GM13976 (cell line): ENCODE measurements around the gene CERS6.

ENCODE experiments used
- DNase-seq: peaks from one replicate; pipeline ENCODE4 v3.0.0; 2012; ENCODE audit warnings: low spot score
- in situ Hi-C: fragments of 300-500 bp; cut with MboI; formaldehyde crosslinking; loops from one replicate; pipeline ENCODE4 v1.12.0; 2022; ENCODE audit warnings: low sequenced_read_pairs, mixed read lengths, inconsistent platforms; ENCODE audit not compliant: unreplicated experiment
- TF ChIP-seq, protein P1 (sequence below): IDR thresholded peaks from 2 replicates; pipeline ENCODE4 v1.5.1; 2012; ENCODE audit warnings: borderline replicate concordance, mild to moderate bottlenecking; ENCODE audit not compliant: insufficient read depth; ENCODE audit errors: extremely low read depth, missing control alignments, control extremely low read depth

Gene CERS6

DNA sequence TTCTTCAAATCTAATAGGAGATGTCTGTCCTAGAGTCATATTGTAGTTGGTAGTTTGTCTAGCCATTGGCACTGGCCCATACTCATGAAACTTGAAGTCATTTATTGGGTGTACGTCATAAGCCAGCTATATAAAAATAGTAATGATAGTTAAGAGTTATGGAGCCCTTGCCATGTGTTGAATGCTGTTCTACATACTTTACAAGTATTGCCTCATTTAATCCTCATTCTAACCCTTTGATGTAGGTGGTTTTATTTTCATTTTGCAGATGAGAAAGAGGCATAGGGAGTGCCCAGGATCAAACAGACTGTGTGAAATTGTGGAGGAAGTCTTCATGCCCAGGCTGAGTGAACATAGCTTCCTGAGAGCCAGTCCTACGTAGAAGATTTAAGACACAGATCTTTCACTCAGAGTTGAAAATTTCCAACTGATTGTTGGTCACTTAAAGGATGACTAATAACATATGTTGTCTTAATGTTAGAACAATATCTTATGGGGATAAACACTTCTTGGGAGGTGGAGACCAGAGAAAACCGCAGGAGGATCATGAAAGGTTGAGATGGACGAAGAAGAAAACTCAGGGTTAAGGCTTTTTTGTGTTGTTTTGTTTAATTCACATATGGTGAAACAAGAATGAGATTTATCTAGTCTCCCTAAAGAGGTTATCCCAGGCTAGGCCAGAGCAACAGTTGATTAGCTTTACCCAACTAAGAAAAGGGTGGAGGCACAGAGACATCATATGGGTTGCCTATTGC is 156.0 kb downstream of the CERS6 start:
- in situ Hi-C loops, result no loop called here
- TF ChIP-seq, protein P1, sequence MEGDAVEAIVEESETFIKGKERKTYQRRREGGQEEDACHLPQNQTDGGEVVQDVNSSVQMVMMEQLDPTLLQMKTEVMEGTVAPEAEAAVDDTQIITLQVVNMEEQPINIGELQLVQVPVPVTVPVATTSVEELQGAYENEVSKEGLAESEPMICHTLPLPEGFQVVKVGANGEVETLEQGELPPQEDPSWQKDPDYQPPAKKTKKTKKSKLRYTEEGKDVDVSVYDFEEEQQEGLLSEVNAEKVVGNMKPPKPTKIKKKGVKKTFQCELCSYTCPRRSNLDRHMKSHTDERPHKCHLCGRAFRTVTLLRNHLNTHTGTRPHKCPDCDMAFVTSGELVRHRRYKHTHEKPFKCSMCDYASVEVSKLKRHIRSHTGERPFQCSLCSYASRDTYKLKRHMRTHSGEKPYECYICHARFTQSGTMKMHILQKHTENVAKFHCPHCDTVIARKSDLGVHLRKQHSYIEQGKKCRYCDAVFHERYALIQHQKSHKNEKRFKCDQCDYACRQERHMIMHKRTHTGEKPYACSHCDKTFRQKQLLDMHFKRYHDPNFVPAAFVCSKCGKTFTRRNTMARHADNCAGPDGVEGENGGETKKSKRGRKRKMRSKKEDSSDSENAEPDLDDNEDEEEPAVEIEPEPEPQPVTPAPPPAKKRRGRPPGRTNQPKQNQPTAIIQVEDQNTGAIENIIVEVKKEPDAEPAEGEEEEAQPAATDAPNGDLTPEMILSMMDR, result no peak
- no peak for DNase-seq

GRCh38 chr2:168612719-168613118 is 156.6 kb downstream of the CERS6 start:
- TF ChIP-seq, protein P1, result no peak
- no peak for DNase-seq
- in situ Hi-C loops, result no loop called here

GRCh38 chr2:168613551-168613950 is 157.5 kb downstream of the CERS6 start:
- no peak for DNase-seq
- TF ChIP-seq, protein P1, result no peak
- in situ Hi-C loops, result no loop called here

GRCh38 chr2:168614172-168615018 is 158.3 kb downstream of the CERS6 start:
- TF ChIP-seq, protein P1, result no peak
- DNase-seq, result no peak
- in situ Hi-C loops, result no loop called here

GRCh38 chr2:168620554-168620953 is 164.5 kb downstream of the CERS6 start:
- TF ChIP-seq, protein P1, result no peak
- in situ Hi-C loops, result no loop called here
- DNase-seq, result no peak

- DNase-seq, result no peak
- TF ChIP-seq, protein P1, result no peak
- in situ Hi-C loops, result no loop called here
Measured at GRCh38 chr2:168622559-168622958, 166.5 kb downstream of the CERS6 start.
